CD14-positive monocyte (primary cell): ENCODE measurements around the gene ITIH3. TPM values are rescaled to one million over a fixed set of nuclear protein-coding genes. Genes with fewer than 3 reads are reported as not detected.

Experiments used
- DNase-seq, 3 donors: peaks; one replicate each; pipeline ENCODE4 v3.0.0-alpha.2; 2011 to 2022
- H2AFZ ChIP-seq: 2 replicates; pipeline ENCODE4 v1.6.0; 2012; ENCODE audit warnings: mild to moderate bottlenecking, low read depth, low read length, inconsistent platforms; ENCODE audit not compliant: insufficient read depth, poor library complexity, severe bottlenecking
- H3K27ac ChIP-seq, 2 donors: 1 replicate in 1 of 2; 2 replicates in 1 of 2; pipeline ENCODE4 v1.5.1; 2012 to 2013; ENCODE audit warnings: low read length in 2 of 2, control low read depth in 1 of 2, inconsistent platforms in 1 of 2, low read depth in 1 of 2, mild to moderate bottlenecking in 1 of 2
- H3K27me3 ChIP-seq, 2 donors: one replicate each; pipeline versions ENCODE4 v1.6.0 to v1.6.1; 2011 to 2013; ENCODE audit warnings: low read length in 2 of 2; ENCODE audit not compliant: control insufficient read depth in 2 of 2, insufficient read depth in 2 of 2
- H3K36me3 ChIP-seq, 2 donors: replicated peaks in 1 of 2; 1 replicate in 1 of 2; 2 replicates in 1 of 2; pipeline versions ENCODE4 v1.5.1 to v1.6.1; 2012 to 2013; ENCODE audit warnings: low read length in 2 of 2, control low read depth in 1 of 2, inconsistent platforms in 1 of 2, mild to moderate bottlenecking in 1 of 2; ENCODE audit not compliant: insufficient read depth in 2 of 2, control insufficient read depth in 1 of 2
- H3K4me1 ChIP-seq, 2 donors: 1 replicate in 1 of 2; 2 replicates in 1 of 2; pipeline versions ENCODE4 v1.5.1 to v1.6.1; 2012 to 2013; ENCODE audit warnings: low read length in 2 of 2, control low read depth in 1 of 2, inconsistent platforms in 1 of 2, mild to moderate bottlenecking in 1 of 2, moderate library complexity in 1 of 2; ENCODE audit not compliant: insufficient read depth in 2 of 2, control insufficient read depth in 1 of 2
- H3K4me2 ChIP-seq: replicated peaks from 2 replicates; pipeline ENCODE3; 2012; ENCODE audit warnings: low read length, moderate library complexity, mild to moderate bottlenecking; ENCODE audit not compliant: poor library complexity, severe bottlenecking; ENCODE audit errors: extremely low read depth
- H3K4me3 ChIP-seq, 3 experiments: fragments of 200-600 bp in 1 of 3; sonication (generic) in 1 of 3; replicated peaks in 1 of 3; 1 replicate in 2 of 3; 2 replicates in 1 of 3; pipeline ENCODE4 v1.5.1; 2011 to 2013; ENCODE audit warnings: low read length in 3 of 3, mild to moderate bottlenecking in 3 of 3, control low read depth in 2 of 3, low read depth in 2 of 3, inconsistent platforms in 1 of 3, moderate library complexity in 1 of 3
- H3K79me2 ChIP-seq: 2 replicates; pipeline ENCODE4 v1.6.0; 2012; ENCODE audit warnings: mild to moderate bottlenecking, control low read depth, inconsistent platforms, low read length, moderate library complexity; ENCODE audit not compliant: insufficient read depth
- H3K9ac ChIP-seq: 2 replicates; pipeline ENCODE4 v1.6.0; 2017; ENCODE audit warnings: low read length, mild to moderate bottlenecking; ENCODE audit not compliant: insufficient read depth, poor library complexity, severe bottlenecking
- H3K9me3 ChIP-seq, 2 donors: replicated peaks in 1 of 2; 1 replicate in 1 of 2; 2 replicates in 1 of 2; pipeline versions ENCODE4 v1.5.1 to v1.6.1; 2012 to 2013; ENCODE audit warnings: low read length in 2 of 2, control low read depth in 1 of 2; ENCODE audit not compliant: control insufficient read depth in 1 of 2, insufficient read depth in 1 of 2
- H4K20me1 ChIP-seq: 2 replicates; pipeline ENCODE4 v1.6.0; 2012; ENCODE audit warnings: mild to moderate bottlenecking, low read length, control low read depth, moderate library complexity; ENCODE audit not compliant: insufficient read depth
- H3K27ac Mint-ChIP-seq, 7 donors: one replicate each; pipeline ENCODE4 v1.8.0; 2020; ENCODE audit warnings: mild to moderate bottlenecking in 7 of 7, mixed read lengths in 7 of 7, moderate library complexity in 6 of 7, inconsistent platforms in 2 of 7
- H3K27me3 Mint-ChIP-seq, 3 donors: one replicate each; pipeline ENCODE4 v1.8.0; 2021 to 2022; ENCODE audit warnings: low read depth in 3 of 3, mild to moderate bottlenecking in 3 of 3, mixed read lengths in 3 of 3, moderate library complexity in 3 of 3, inconsistent platforms in 1 of 3
- H3K36me3 Mint-ChIP-seq, 2 donors: one replicate each; pipeline ENCODE4 v1.8.0; 2020; ENCODE audit warnings: mixed read lengths in 2 of 2, inconsistent platforms in 1 of 2, mild to moderate bottlenecking in 1 of 2
- H3K4me1 Mint-ChIP-seq: one replicate; pipeline ENCODE4 v1.8.0; 2020; ENCODE audit warnings: mild to moderate bottlenecking, mixed read lengths
- H3K4me3 Mint-ChIP-seq, 2 donors: one replicate each; pipeline ENCODE4 v1.8.0; 2020; ENCODE audit warnings: mild to moderate bottlenecking in 2 of 2, mixed read lengths in 2 of 2, moderate library complexity in 1 of 2
- H3K9me3 Mint-ChIP-seq, 7 donors: one replicate each; pipeline ENCODE4 v1.8.0; 2020 to 2022; ENCODE audit warnings: mixed read lengths in 7 of 7, mild to moderate bottlenecking in 6 of 7, moderate library complexity in 6 of 7, inconsistent platforms in 2 of 7
- WGBS: methylation state at CpG from one replicate; pipeline ENCODE4 v1.1.5; 2013; ENCODE audit warnings: missing lambda C conversion rate; ENCODE audit not compliant: insufficient coverage; 5-methylcytosine and 5-hydroxymethylcytosine counted together
- intact Hi-C, 2 donors: fragments of 100-400 bp; cut with micrococcal nuclease; formaldehyde crosslinking; loops; one replicate each; pipeline versions ENCODE4 v1.15.0 to v1.15.1; 2023
- polyA plus RNA-seq, 3 donors: library from polyadenylated mRNA; depleted of rRNA in 1 of 3; unstranded in 2 of 3; stranded (reverse) in 1 of 3; fragments of 300-500 nt in 2 of 3; fragments of >200 nt in 1 of 3; fragmentation: Illumina TruSeq in 2 of 3; gene quantifications; 1 replicate in 2 of 3; 2 replicates in 1 of 3; pipeline ENCODE4 v1.2.3, GENCODE V29; 2012 to 2021
- TF ChIP-seq, protein P1 (sequence below): fragments of 200-600 bp; IDR thresholded peaks from one replicate; pipeline ENCODE4 v1.8.0; 2022; ENCODE audit warnings: antibody characterized with exemption, mild to moderate bottlenecking

The ITIH3 gene
- polyA plus RNA-seq, 3 donors: 0.07 TPM; not detected in 2

DNA sequence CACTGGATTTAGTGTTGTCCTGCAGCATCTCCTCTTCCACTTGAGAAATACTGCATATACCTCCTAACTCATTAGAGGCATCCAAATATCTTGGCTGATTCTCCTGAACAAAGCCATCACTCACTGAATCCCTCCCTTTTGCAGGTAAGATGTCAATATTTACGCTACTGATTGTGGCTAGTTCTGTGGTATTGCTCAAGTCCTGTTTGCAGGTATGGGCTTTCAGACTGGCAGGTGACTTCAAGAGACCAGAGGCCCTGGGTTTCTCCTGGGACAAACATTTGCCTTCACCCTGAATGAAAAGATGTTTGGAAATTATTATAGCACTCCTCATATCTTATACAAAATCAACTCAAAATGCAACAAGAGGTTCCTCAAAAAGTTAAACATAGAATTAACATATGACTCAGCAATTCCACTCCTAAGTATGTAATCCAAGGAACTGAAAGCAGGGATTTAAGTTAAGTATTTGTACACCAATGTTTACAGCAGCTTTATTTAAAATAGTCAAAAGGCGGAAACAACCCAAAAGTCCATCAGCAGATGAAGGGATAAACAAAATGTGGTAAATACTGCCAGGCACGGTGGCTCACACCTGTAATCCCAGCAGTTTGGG, 42.4 kb upstream of the ITIH3 start:
- no peak overlapping the region for H3K9ac ChIP-seq
- H3K4me1 Mint-ChIP-seq: peaks cover 14% of the 10 kb centered on the region
- no peaks in the 10 kb centered on the region for H3K27me3 ChIP-seq
- no peak overlapping the region for H2AFZ ChIP-seq
- H3K9me3 Mint-ChIP-seq: no peaks in the 10 kb centered on the region
- no peaks in the 10 kb centered on the region for H3K27me3 Mint-ChIP-seq
- peak overlapping the region; percentile 65 to 71 for H3K27ac ChIP-seq
- no peaks in the 10 kb centered on the region for H4K20me1 ChIP-seq
- H3K36me3 Mint-ChIP-seq: peaks cover 68 to 92% of the 10 kb centered on the region in 2 donors
- TF ChIP-seq, protein P1, sequence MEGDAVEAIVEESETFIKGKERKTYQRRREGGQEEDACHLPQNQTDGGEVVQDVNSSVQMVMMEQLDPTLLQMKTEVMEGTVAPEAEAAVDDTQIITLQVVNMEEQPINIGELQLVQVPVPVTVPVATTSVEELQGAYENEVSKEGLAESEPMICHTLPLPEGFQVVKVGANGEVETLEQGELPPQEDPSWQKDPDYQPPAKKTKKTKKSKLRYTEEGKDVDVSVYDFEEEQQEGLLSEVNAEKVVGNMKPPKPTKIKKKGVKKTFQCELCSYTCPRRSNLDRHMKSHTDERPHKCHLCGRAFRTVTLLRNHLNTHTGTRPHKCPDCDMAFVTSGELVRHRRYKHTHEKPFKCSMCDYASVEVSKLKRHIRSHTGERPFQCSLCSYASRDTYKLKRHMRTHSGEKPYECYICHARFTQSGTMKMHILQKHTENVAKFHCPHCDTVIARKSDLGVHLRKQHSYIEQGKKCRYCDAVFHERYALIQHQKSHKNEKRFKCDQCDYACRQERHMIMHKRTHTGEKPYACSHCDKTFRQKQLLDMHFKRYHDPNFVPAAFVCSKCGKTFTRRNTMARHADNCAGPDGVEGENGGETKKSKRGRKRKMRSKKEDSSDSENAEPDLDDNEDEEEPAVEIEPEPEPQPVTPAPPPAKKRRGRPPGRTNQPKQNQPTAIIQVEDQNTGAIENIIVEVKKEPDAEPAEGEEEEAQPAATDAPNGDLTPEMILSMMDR: no peak
- peak overlapping the region; percentile 19 for H3K4me2 ChIP-seq
- no peaks in the 10 kb centered on the region for H3K9me3 ChIP-seq
- peak overlapping the region in 1 of 3 experiments; percentile 3 for H3K4me3 ChIP-seq
- intact Hi-C loops: no loop called here
- H3K79me2 ChIP-seq: no peaks in the 10 kb centered on the region
- peaks cover 56 to 86% of the 10 kb centered on the region in 2 donors for H3K36me3 ChIP-seq
- peak; percentile 27 to 52 (median 47) for DNase-seq
- H3K4me1 ChIP-seq: peaks cover 12 to 17% of the 10 kb centered on the region in 2 donors
- peak overlapping the region; percentile 81 to 94 (median 88) for H3K27ac Mint-ChIP-seq
- WGBS: no CpG with 5 or more reads among the region's 3 CpGs
- H3K4me3 Mint-ChIP-seq: peak overlapping the region in 1 of 2 donors; percentile 7

DNA sequence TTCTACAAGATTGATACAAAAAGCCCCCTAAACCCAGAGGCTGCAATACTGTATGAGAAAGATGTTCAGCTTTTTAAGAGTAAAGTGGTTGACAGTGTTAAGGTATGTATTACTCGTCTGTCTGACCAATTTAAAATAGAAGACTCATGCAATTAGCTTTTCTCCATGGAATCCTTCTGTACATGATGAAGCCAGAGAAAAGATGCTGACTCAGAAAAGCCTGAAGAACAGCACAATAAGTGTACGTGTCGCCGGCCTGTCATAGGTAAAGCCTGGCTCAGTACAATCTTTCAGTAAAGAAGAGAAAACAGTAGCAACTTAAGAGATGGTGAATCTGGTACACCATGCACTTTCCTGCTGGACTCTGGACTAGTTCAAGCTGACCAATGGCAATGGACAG, 40.2 kb upstream of the ITIH3 start:
- Histone ChIP-seq H3K4me1 (peaks cover 12 to 17% of the 10 kb centered on the region in 2 donors), H3K79me2 (no peaks in the 10 kb centered on the region), H3K4me2 (no peak overlapping the region), H3K27me3 (no peaks in the 10 kb centered on the region), H4K20me1 (no peaks in the 10 kb centered on the region), H3K27ac (no peak overlapping the region), H3K9me3 (no peaks in the 10 kb centered on the region), H3K36me3 (peaks cover 54 to 90% of the 10 kb centered on the region in 2 donors), H3K9ac (no peak overlapping the region), H2AFZ (no peak overlapping the region), H3K4me3 (no peak overlapping the region)
- peak overlapping the region in 2 of 7 donors; percentile 52 to 61 for H3K27ac Mint-ChIP-seq
- 100% methylated on average over 4 of the region's 4 CpGs for WGBS
- H3K27me3 Mint-ChIP-seq: no peaks in the 10 kb centered on the region
- H3K4me3 Mint-ChIP-seq: no peak overlapping the region
- intact Hi-C loops: no loop called here
- DNase-seq: no peak
- H3K36me3 Mint-ChIP-seq: peaks cover 71 to 92% of the 10 kb centered on the region in 2 donors
- H3K4me1 Mint-ChIP-seq: peaks cover 14% of the 10 kb centered on the region
- TF ChIP-seq, protein P1: no peak
- H3K9me3 Mint-ChIP-seq: no peaks in the 10 kb centered on the region
